OCI-LY1 (cell line): ENCODE data around the gene ASB10.

Experiments
- H2AFZ ChIP-seq: fragments of 200-600 bp; sonication (generic), shearing (Covaris generic); 2 replicates; pipeline ENCODE4 v1.6.0; 2014; ENCODE audit warnings: antibody characterized with exemption, mild to moderate bottlenecking, low read length
- H3F3A ChIP-seq: fragments of 200-600 bp; sonication (generic), shearing (Covaris generic); 2 replicates; pipeline ENCODE4 v1.6.0; 2014; ENCODE audit warnings: mild to moderate bottlenecking, antibody characterized with exemption, low read length, moderate library complexity; ENCODE audit not compliant: insufficient read depth
- H3K27ac ChIP-seq: fragments of 200-600 bp; sonication (generic); 2 replicates; pipeline ENCODE4 v1.5.1; 2014; ENCODE audit warnings: low read length, mixed run types, mild to moderate bottlenecking, low read depth; ENCODE audit not compliant: poor library complexity, severe bottlenecking
- H3K27me3 ChIP-seq: fragments of 200-600 bp; sonication (generic); 2 replicates; pipeline ENCODE4 v1.6.0; 2014; ENCODE audit warnings: antibody characterized with exemption, mild to moderate bottlenecking, low read length, moderate library complexity; ENCODE audit not compliant: insufficient read depth
- H3K36me3 ChIP-seq: fragments of 200-600 bp; sonication (generic); 2 replicates; pipeline ENCODE4 v1.6.1; 2014; ENCODE audit warnings: mild to moderate bottlenecking, antibody characterized with exemption, low read length, moderate library complexity, mixed read lengths; ENCODE audit not compliant: insufficient read depth
- H3K4me1 ChIP-seq: fragments of 200-600 bp; sonication (generic); 2 replicates; pipeline ENCODE4 v1.5.1; 2014; ENCODE audit warnings: mild to moderate bottlenecking, low read length, moderate library complexity; ENCODE audit not compliant: insufficient read depth, severe bottlenecking
- H3K4me2 ChIP-seq: fragments of 200-600 bp; sonication (generic), shearing (Covaris generic); 2 replicates; pipeline ENCODE4 v1.6.1; 2014; ENCODE audit warnings: low read length
- H3K4me3 ChIP-seq: fragments of 200-600 bp; sonication (generic); 2 replicates; pipeline ENCODE4 v1.5.1; 2014; ENCODE audit warnings: low read length, low read depth, mild to moderate bottlenecking, mixed read lengths; ENCODE audit not compliant: poor library complexity, severe bottlenecking
- H3K79me2 ChIP-seq: fragments of 200-600 bp; shearing (Covaris generic); 2 replicates; pipeline ENCODE4 v1.6.1; 2016; ENCODE audit warnings: mixed run types, low read length, mixed read lengths; ENCODE audit not compliant: insufficient read depth
- H3K9ac ChIP-seq: fragments of 200-600 bp; sonication (generic), shearing (Covaris generic); 2 replicates; pipeline ENCODE4 v1.6.1; 2014; ENCODE audit warnings: mild to moderate bottlenecking, low read length, mixed read lengths
- H3K9me2 ChIP-seq: fragments of 200-600 bp; sonication (generic), shearing (Covaris generic); 2 replicates; pipeline ENCODE4 v1.6.1; 2014; ENCODE audit warnings: low read depth, mild to moderate bottlenecking, low read length, mixed read lengths
- H3K9me3 ChIP-seq: fragments of 200-600 bp; shearing (Covaris generic); 2 replicates; pipeline ENCODE4 v1.6.1; 2014; ENCODE audit warnings: low read length, mixed read lengths
- H4K20me1 ChIP-seq: fragments of 200-600 bp; sonication (generic), shearing (Covaris generic); 2 replicates; pipeline ENCODE4 v1.6.0; 2016; ENCODE audit warnings: mild to moderate bottlenecking, low read length; ENCODE audit not compliant: insufficient read depth
- EZH2 ChIP-seq: fragments of 200-600 bp; sonication (generic), shearing (Covaris generic); IDR thresholded peaks from 2 replicates; pipeline ENCODE4 v1.8.0; 2017; ENCODE audit warnings: borderline replicate concordance, mixed run types, mild to moderate bottlenecking, antibody characterized with exemption, low read length, moderate library complexity, mixed read lengths
- TF ChIP-seq, protein P1 (sequence below): fragments of 200-600 bp; sonication (generic), shearing (Covaris generic); IDR thresholded peaks from 2 replicates; pipeline ENCODE4 v1.5.1; 2017; ENCODE audit warnings: mild to moderate bottlenecking, antibody characterized with exemption, low read length, moderate library complexity, mixed read lengths

The ASB10 gene

GRCh38 chr7:151185762-151186639 lies 1.0 kb downstream of the ASB10 start:
- H3K27me3 ChIP-seq: peaks cover 33% of the 10 kb centered on the region; the same call in 1 of the 2 replicates
- no peak overlapping the region for H3K4me3 ChIP-seq
- H3K4me2 ChIP-seq: no peak overlapping the region
- H2AFZ ChIP-seq: no peak overlapping the region
- H3K9me2 ChIP-seq: no peaks in the 10 kb centered on the region
- no peaks in the 10 kb centered on the region for H3K9me3 ChIP-seq
- H3F3A ChIP-seq: no peaks in the 10 kb centered on the region
- TF ChIP-seq, protein P1, sequence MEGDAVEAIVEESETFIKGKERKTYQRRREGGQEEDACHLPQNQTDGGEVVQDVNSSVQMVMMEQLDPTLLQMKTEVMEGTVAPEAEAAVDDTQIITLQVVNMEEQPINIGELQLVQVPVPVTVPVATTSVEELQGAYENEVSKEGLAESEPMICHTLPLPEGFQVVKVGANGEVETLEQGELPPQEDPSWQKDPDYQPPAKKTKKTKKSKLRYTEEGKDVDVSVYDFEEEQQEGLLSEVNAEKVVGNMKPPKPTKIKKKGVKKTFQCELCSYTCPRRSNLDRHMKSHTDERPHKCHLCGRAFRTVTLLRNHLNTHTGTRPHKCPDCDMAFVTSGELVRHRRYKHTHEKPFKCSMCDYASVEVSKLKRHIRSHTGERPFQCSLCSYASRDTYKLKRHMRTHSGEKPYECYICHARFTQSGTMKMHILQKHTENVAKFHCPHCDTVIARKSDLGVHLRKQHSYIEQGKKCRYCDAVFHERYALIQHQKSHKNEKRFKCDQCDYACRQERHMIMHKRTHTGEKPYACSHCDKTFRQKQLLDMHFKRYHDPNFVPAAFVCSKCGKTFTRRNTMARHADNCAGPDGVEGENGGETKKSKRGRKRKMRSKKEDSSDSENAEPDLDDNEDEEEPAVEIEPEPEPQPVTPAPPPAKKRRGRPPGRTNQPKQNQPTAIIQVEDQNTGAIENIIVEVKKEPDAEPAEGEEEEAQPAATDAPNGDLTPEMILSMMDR: no peak
- no peak for TF ChIP-seq EZH2
- H3K79me2 ChIP-seq: no peaks in the 10 kb centered on the region
- H4K20me1 ChIP-seq: no peaks in the 10 kb centered on the region
- no peak overlapping the region for H3K27ac ChIP-seq
- H3K4me1 ChIP-seq: no peaks in the 10 kb centered on the region
- no peak overlapping the region for H3K9ac ChIP-seq
- no peaks in the 10 kb centered on the region for H3K36me3 ChIP-seq

DNA sequence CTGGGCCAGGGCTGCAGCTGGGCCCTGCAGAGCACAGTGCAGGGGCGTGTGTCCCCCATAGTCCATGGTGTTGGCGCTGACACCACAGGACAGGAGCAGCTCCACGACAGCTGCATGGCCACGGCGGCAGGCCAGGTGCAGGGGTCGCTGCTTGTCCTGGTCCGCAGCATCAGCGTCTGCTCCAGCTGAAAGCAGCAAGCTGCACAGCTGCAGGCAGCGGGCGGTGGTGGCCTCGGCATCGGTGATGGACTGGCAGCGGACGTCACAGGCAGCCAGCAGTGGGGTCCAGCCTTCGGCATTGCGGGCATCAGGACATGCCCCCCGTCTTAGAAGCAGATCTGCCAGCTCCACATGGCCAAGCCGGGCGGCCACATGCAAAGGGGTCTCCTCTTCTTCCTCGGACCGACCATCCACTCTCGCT lies 6.0 kb downstream of the ASB10 start:
- Histone ChIP-seq H3K36me3 (no peaks in the 10 kb centered on the region), H3K9me3 (no peaks in the 10 kb centered on the region), H3K4me2 (no peak overlapping the region), H3K79me2 (no peaks in the 10 kb centered on the region), H3K27ac (no peak overlapping the region), H3F3A (no peaks in the 10 kb centered on the region), H3K9me2 (no peaks in the 10 kb centered on the region), H3K9ac (no peak overlapping the region), H2AFZ (no peak overlapping the region), H3K4me1 (no peaks in the 10 kb centered on the region), H3K27me3 (peaks cover 27% of the 10 kb centered on the region; the same call in 1 of the 2 replicates), H4K20me1 (no peaks in the 10 kb centered on the region), H3K4me3 (no peak overlapping the region)
- TF ChIP-seq EZH2: no peak

DNA sequence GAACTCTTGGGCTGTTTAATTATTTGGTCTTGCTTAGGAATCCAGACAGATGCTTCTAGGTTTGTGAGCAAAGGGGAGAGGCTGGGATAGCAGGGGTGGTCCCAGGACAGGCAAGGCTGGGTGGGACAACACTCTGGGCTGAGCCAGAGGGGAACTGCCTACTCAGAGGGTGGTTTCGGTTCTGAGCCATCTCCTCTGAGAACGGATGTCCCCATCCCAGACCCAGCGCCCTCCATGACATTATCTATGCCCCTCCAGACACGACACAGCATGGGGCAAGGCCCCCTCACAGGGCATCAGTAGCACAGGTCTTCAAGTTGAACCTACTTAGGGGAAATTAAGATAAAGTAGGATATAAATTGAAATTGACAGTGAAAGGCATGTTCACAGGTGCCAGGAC lies 7.1 kb downstream of the ASB10 start:
- Histone ChIP-seq H2AFZ (no peak overlapping the region), H3K4me3 (no peak overlapping the region), H4K20me1 (no peaks in the 10 kb centered on the region), H3K27ac (no peak overlapping the region), H3K9me2 (no peaks in the 10 kb centered on the region), H3K36me3 (no peaks in the 10 kb centered on the region), H3K79me2 (no peaks in the 10 kb centered on the region), H3K4me2 (no peak overlapping the region), H3K4me1 (no peaks in the 10 kb centered on the region), H3F3A (no peaks in the 10 kb centered on the region), H3K27me3 (peaks cover 22% of the 10 kb centered on the region; the same call in 1 of the 2 replicates), H3K9me3 (no peaks in the 10 kb centered on the region), H3K9ac (no peak overlapping the region)
- TF ChIP-seq, protein P1: no peak
- TF ChIP-seq EZH2: no peak
